ENCODE measurements around the gene FXYD6.

FXYD6 gene

DNA sequence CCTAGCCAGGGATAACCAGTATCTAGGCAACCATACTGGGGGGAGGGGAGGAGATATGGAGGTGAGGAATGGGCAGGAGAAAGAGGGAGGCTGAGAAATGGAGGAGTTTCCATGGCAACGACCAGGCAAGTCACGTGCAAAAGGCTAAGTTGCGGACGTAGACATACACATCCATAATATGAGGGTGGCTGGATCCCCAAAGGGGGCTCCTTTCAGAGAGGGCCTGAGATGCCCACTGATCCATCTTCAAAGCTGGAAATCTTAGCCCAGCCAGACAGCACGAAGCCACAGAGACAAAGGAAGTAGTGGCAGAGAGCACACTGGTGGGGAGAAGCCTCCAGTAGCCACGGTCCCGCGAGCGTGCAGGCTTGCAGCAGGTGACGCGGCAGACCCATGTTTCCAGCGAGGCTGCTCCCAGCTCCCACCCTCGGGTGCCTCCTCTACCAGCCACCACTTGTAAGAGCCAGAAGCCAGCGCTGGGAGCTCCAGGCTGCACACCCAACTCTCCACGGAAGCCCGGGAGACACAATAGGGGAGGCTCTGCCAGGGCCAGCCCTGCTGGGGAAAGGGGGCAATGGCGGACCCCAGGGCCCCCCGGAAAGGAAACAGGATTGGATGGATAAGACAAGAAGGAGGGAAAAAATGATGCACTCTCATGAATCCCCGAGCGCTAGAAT is 938 bp downstream of the FXYD6 start:
- Histone ChIP-seq H3K27me3 (ENCODE audit: insufficient read depth, low read depth) (no peaks in the 10 kb centered on the region), H2AFZ (ENCODE audit: low read depth) (no peak overlapping the region), H3K79me2 (ENCODE audit: insufficient read depth, low read depth) (no peaks in the 10 kb centered on the region), H3K36me3 (ENCODE audit: insufficient read depth) (no peaks in the 10 kb centered on the region), H3K4me1 (ENCODE audit: low read depth, poor library complexity, severe bottlenecking) (peaks cover 11% of the 10 kb centered on the region), H3K9ac (no peak overlapping the region), H3K4me3 (IDR thresholded peaks at IDR 0.05; ENCODE audit: insufficient read depth, low read depth, low read length) (no peak overlapping the region), H3K4me2 (no peak overlapping the region), H3K27ac (no peak overlapping the region), H4K20me1 (ENCODE audit: insufficient read depth) (no peaks in the 10 kb centered on the region)
- TF ChIP-seq, protein P1, sequence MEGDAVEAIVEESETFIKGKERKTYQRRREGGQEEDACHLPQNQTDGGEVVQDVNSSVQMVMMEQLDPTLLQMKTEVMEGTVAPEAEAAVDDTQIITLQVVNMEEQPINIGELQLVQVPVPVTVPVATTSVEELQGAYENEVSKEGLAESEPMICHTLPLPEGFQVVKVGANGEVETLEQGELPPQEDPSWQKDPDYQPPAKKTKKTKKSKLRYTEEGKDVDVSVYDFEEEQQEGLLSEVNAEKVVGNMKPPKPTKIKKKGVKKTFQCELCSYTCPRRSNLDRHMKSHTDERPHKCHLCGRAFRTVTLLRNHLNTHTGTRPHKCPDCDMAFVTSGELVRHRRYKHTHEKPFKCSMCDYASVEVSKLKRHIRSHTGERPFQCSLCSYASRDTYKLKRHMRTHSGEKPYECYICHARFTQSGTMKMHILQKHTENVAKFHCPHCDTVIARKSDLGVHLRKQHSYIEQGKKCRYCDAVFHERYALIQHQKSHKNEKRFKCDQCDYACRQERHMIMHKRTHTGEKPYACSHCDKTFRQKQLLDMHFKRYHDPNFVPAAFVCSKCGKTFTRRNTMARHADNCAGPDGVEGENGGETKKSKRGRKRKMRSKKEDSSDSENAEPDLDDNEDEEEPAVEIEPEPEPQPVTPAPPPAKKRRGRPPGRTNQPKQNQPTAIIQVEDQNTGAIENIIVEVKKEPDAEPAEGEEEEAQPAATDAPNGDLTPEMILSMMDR (conservative IDR thresholded peaks at IDR 0.05; ENCODE audit: low read depth, low read length) = no peak

DNA sequence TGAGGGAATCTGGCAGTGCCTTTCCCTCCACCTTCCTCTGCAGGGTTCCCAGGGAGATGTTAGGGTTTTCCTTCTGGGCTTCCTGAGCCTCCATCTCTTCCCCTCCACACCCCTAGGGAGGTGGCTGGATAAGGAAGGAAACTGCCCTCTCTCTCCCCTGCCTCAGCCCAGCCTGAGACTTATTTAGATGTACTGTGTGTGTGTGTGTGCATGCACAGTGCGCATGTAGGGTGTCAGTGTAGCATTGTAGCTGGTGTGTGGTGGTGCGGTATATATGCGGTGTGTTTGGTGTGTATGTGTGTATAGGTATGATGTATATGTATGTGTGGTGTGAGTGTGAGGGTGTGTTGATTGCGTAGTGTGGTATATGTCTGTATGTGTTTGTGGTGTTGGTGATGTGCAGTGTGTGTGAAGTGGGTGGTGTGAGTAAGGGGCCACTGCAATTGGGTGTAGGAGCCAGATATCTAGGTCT is 1.5 kb downstream of the FXYD6 start:
- no peak overlapping the region for H3K4me3 ChIP-seq (IDR thresholded peaks at IDR 0.05; ENCODE audit: insufficient read depth, low read depth, low read length)
- no peak overlapping the region for H3K4me2 ChIP-seq

DNA sequence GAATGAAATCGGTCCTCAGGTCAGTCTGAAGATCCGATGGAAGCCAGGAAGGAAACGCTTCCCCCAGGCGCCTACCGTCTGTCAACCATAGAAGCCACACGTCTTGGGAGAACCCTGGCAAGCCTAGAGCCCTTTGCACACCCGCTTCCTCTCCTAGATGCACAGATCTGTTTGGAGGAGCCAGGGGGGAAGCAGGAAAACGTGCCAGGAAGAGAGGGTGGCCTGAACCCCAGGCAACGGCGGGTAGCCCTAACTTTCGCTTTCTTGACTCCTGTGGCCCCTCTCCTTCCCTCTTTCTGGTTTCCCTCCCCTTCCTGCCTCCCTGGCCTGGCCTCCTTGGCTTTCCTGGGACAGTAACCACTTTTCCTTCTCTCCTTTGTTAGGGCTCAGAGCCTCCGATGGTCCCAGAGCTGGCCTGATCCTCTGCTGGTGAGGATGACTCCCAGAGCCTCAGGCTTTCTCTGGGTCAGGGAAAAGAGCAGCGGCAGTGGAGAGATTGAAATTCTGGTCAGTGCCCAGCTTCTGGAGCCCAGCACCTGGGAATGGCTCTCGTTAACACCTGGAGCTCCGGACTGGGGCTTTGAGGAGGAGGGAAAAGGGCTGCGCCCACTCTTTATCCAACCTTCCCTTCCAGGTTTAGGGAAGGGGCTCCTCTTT is 2.1 kb downstream of the FXYD6 start:
- Histone ChIP-seq H4K20me1 (ENCODE audit: insufficient read depth) (no peaks in the 10 kb centered on the region), H3K27ac (no peak overlapping the region), H3K4me2 (no peak overlapping the region), H3K4me1 (ENCODE audit: low read depth, poor library complexity, severe bottlenecking) (peaks cover 22% of the 10 kb centered on the region), H3K27me3 (ENCODE audit: insufficient read depth, low read depth) (no peaks in the 10 kb centered on the region), H3K79me2 (ENCODE audit: insufficient read depth, low read depth) (no peaks in the 10 kb centered on the region), H3K4me3 (IDR thresholded peaks at IDR 0.05; ENCODE audit: insufficient read depth, low read depth, low read length) (no peak overlapping the region), H3K9ac (no peak overlapping the region), H2AFZ (ENCODE audit: low read depth) (no peak overlapping the region), H3K36me3 (ENCODE audit: insufficient read depth) (no peaks in the 10 kb centered on the region)
- TF ChIP-seq, protein P1 (conservative IDR thresholded peaks at IDR 0.05; ENCODE audit: low read depth, low read length) = no peak

More for the DNA sequence above, 1.5 kb downstream of the FXYD6 start:
- H3K79me2 ChIP-seq (ENCODE audit: insufficient read depth, low read depth) = no peaks in the 10 kb centered on the region
- H4K20me1 ChIP-seq (ENCODE audit: insufficient read depth) = no peaks in the 10 kb centered on the region
- no peaks in the 10 kb centered on the region for H3K27me3 ChIP-seq (ENCODE audit: insufficient read depth, low read depth)
- peaks cover 16% of the 10 kb centered on the region for H3K4me1 ChIP-seq (ENCODE audit: low read depth, poor library complexity, severe bottlenecking)
- no peak overlapping the region for H2AFZ ChIP-seq (ENCODE audit: low read depth)
- TF ChIP-seq, protein P1 (conservative IDR thresholded peaks at IDR 0.05; ENCODE audit: low read depth, low read length) = no peak
- H3K27ac ChIP-seq = no peak overlapping the region
- no peak overlapping the region for H3K9ac ChIP-seq
- no peaks in the 10 kb centered on the region for H3K36me3 ChIP-seq (ENCODE audit: insufficient read depth)

DNA sequence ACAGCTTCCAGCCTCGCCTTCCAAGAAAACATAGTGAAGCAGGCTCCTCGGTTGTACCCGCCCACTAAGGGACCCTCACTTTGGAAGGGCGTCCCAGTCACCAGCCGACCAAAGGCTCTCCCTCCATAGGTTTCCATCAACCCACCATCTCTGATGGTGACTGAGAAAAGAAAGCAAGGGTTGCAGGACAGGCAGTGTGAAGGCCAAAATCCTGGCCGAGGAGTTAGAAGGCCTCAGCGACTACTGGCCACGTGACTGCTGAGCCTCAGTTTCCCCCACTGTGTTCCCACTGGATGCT is 2.7 kb downstream of the FXYD6 start:
- no peak overlapping the region for H3K9ac ChIP-seq
- H3K79me2 ChIP-seq (ENCODE audit: insufficient read depth, low read depth) = no peaks in the 10 kb centered on the region
- TF ChIP-seq, protein P1 (conservative IDR thresholded peaks at IDR 0.05; ENCODE audit: low read depth, low read length) = no peak
- no peak overlapping the region for H3K4me2 ChIP-seq
- H3K4me1 ChIP-seq (ENCODE audit: low read depth, poor library complexity, severe bottlenecking) = peaks cover 24% of the 10 kb centered on the region
- H3K36me3 ChIP-seq (ENCODE audit: insufficient read depth) = no peaks in the 10 kb centered on the region
- H4K20me1 ChIP-seq (ENCODE audit: insufficient read depth) = no peaks in the 10 kb centered on the region
- H3K4me3 ChIP-seq (IDR thresholded peaks at IDR 0.05; ENCODE audit: insufficient read depth, low read depth, low read length) = no peak overlapping the region
- no peaks in the 10 kb centered on the region for H3K27me3 ChIP-seq (ENCODE audit: insufficient read depth, low read depth)
- no peak overlapping the region for H2AFZ ChIP-seq (ENCODE audit: low read depth)
- H3K27ac ChIP-seq = no peak overlapping the region

Data from KMS-11 (cell line).